Stimulated activated naive CD8-positive, alpha-beta T cell treated with anti-CD3 and anti-CD28 coated beads, Interleukin-15, amount 100 ng/mL, for 72 hours (primary cell): ENCODE measurements around the gene KIRREL2.
A peak's percentile ranks its signal among the peaks of the same experiment; 100 is the strongest.
"Not testable (repeated sequence)": the region's sequence is repeated elsewhere in the genome, so short reads cannot be mapped to it uniquely, and the experiment has no call there.

Experiments
- ATAC-seq: fragments of 150-1000 bp; cut with Tn5 transposase; 2 replicates; pipeline ENCODE4 v1.10.0; 2021; ENCODE audit warnings: mild to moderate bottlenecking, moderate library complexity
- DNase-seq, 2 donors: peaks; one replicate each; pipeline ENCODE4 v3.0.0; 2021 to 2022
- H3K27ac Mint-ChIP-seq, 2 donors: one replicate each; pipeline ENCODE4 v1.8.0; 2022; ENCODE audit warnings: mild to moderate bottlenecking in 2 of 2, mixed read lengths in 2 of 2, moderate library complexity in 2 of 2
- H3K27me3 Mint-ChIP-seq: one replicate; pipeline ENCODE4 v1.8.0; 2022; ENCODE audit warnings: mixed read lengths
- H3K4me1 Mint-ChIP-seq: one replicate; pipeline ENCODE4 v1.8.0; 2022; ENCODE audit warnings: mild to moderate bottlenecking, mixed read lengths
- H3K4me3 Mint-ChIP-seq, 2 donors: one replicate each; pipeline ENCODE4 v1.8.0; 2022; ENCODE audit warnings: mild to moderate bottlenecking in 2 of 2, mixed read lengths in 2 of 2, moderate library complexity in 1 of 2
- H3K9me3 Mint-ChIP-seq, 2 donors: one replicate each; pipeline ENCODE4 v1.8.0; 2022; ENCODE audit warnings: mixed read lengths in 2 of 2

KIRREL2 gene

DNA sequence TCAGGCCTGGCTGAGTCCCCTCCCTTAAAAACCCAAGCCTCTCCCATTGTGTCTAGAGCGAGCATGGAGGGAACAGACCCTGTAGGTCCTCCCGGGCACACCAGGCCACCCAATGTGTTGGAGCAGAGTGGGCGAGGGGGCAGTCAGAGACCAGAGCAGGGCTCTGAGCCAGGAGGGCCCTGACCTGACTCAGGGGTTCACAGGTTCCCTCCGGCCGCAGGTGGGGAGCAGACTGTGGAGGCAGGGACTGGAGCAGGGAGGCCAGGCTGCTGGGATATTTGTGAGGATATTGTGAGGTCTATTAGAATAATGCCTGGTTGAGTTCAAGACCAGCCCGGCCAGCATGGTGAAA, 52.9 kb downstream of the KIRREL2 start:
- Mint-ChIP-seq H3K27ac (peak overlapping the region in 1 of 2 donors; percentile 77), H3K27me3 (no peaks in the 10 kb centered on the region), H3K4me3 (no peak overlapping the region), H3K9me3 (no peaks in the 10 kb centered on the region), H3K4me1 (peaks cover 66% of the 10 kb centered on the region)
- DNase-seq (no peak), ATAC-seq (peak; percentile 13)

DNA sequence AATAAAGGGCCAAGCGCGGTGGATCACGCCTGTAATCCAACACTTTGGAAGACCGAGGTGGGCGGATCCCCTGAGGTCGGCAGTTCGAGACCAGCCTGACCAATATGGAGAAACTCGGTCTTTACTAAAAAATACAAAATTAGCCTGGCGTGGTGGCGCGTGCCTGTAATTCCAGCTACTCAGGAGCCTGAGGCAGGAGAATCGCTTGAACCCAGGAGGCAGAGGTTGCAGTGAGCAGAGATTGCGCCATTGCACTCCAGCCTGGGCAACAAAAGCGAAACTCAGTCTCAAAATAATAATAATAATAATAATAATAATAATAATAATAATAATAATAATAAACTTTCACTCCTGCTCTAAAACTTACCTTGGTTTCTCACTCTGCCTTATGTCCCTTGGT, 53.6 kb downstream of the KIRREL2 start:
- H3K27me3 Mint-ChIP-seq, ATAC-seq, H3K4me3 Mint-ChIP-seq, H3K27ac Mint-ChIP-seq, DNase-seq, H3K9me3 Mint-ChIP-seq: not testable (repeated sequence)
- H3K4me1 Mint-ChIP-seq: peaks cover 63% of the 10 kb centered on the region

GRCh38 chr19:35911173-35911572, 54.5 kb downstream of the KIRREL2 start:
- DNase-seq: no peak
- H3K4me3 Mint-ChIP-seq: no peak overlapping the region
- no peak for ATAC-seq
- no peaks in the 10 kb centered on the region for H3K9me3 Mint-ChIP-seq
- H3K4me1 Mint-ChIP-seq: peaks cover 63% of the 10 kb centered on the region
- H3K27me3 Mint-ChIP-seq: no peaks in the 10 kb centered on the region
- H3K27ac Mint-ChIP-seq: no peak overlapping the region

- H3K9me3 Mint-ChIP-seq: no peaks in the 10 kb centered on the region
- no peaks in the 10 kb centered on the region for H3K27me3 Mint-ChIP-seq
- peaks cover 63% of the 10 kb centered on the region for H3K4me1 Mint-ChIP-seq
- H3K27ac Mint-ChIP-seq: no peak overlapping the region
- DNase-seq: no peak
- ATAC-seq: no peak
- H3K4me3 Mint-ChIP-seq: no peak overlapping the region
Measured at GRCh38 chr19:35911790-35912189, 55.1 kb downstream of the KIRREL2 start.

GRCh38 chr19:35913589-35913988, 56.9 kb downstream of the KIRREL2 start:
- Mint-ChIP-seq H3K9me3 (no peaks in the 10 kb centered on the region), H3K4me3 (peak overlapping the region in 1 of 2 donors; percentile 10), H3K27ac (peak overlapping the region in 1 of 2 donors; percentile 54), H3K27me3 (no peaks in the 10 kb centered on the region), H3K4me1 (peaks cover 46% of the 10 kb centered on the region)
- DNase-seq (no peak), ATAC-seq (no peak)

DNA sequence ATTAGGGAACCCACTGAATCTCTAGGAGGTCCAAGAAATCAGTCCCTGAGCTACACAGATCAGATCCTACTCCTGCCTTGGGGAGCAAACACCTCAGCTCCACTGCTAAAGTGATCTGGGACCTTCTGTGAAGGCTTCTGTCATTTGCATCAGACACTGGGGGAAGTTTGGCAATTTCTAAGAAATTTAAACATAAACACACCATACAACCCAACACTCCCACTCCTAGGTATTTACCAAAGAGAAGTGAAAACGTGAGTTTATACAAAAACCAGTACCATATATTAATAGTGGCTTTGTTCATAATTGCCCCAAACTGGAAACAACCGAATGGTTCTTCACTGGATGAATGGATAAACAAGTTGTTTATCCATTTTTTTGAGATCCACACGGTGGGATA, 58.7 kb downstream of the KIRREL2 start:
- H3K4me1 Mint-ChIP-seq: peaks cover 31% of the 10 kb centered on the region
- no peaks in the 10 kb centered on the region for H3K9me3 Mint-ChIP-seq
- no peak overlapping the region for H3K4me3 Mint-ChIP-seq
- no peak overlapping the region for H3K27ac Mint-ChIP-seq
- H3K27me3 Mint-ChIP-seq: no peaks in the 10 kb centered on the region
- ATAC-seq (no peak), DNase-seq (no peak)
